GM18951 (cell line): ENCODE results near the gene CHIC2.

Source experiments
- POLR2A ChIP-seq: IDR thresholded peaks from 4 replicates; pipeline ENCODE4 v1.6.1; 2011; ENCODE audit warnings: mild to moderate bottlenecking; ENCODE audit not compliant: insufficient read length, insufficient read depth; ENCODE audit errors: extremely low read depth
- in situ Hi-C: fragments of 300-500 bp; cut with MboI; formaldehyde crosslinking; loops from one replicate; pipeline ENCODE4 v1.12.0; 2022; ENCODE audit warnings: low sequenced_read_pairs, mixed read lengths, inconsistent platforms; ENCODE audit not compliant: unreplicated experiment

The CHIC2 gene

DNA sequence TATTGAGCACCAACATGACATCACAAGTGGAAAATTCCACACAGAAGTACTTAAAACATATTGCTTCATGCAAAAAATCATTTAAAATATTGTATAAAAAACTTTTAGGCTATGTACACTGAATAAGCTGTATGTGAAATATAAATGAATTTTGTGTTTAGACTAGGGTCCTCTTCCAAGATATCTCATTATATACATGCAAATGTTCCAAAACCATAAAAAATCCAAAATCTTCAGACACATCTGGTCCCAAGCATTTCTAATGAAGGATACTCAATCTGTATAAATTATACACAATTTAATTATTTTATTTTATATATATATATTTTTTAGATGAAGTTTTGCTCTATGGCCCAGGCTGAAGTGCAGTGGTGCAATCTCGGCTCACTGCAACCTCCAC lies 25.5 kb upstream of the CHIC2 start:
- TF ChIP-seq POLR2A, result no peak
- in situ Hi-C loops, result no loop called here

- in situ Hi-C loops, result no loop called here
Measured at GRCh38 chr4:54085284-54085683, 20.9 kb upstream of the CHIC2 start.

DNA sequence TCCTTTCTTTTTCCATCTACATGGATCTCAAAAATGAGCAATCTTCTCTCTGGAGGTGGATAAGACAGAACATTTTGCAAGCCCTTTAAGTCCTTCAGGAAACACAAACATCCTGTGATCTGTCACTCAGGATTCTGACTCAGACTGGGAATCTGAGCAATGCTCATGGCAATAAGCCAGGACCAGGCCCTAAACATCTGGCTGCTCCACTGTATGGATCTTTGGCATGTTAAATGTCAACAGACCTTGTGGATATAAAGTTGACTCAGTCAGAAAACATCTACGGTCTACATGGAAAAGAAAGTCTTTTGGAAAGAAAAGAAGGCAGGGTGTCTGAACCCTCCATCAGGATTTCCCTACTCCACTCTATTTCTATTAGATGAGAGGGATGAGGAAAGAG lies 17.8 kb upstream of the CHIC2 start:
- no peak for TF ChIP-seq POLR2A
- in situ Hi-C loops, result no loop called here

More at GRCh38 chr4:54085284-54085683, 20.9 kb upstream of the CHIC2 start:
- TF ChIP-seq POLR2A, result no peak

GRCh38 chr4:54077812-54078211 lies 13.4 kb upstream of the CHIC2 start:
- no peak for TF ChIP-seq POLR2A
- in situ Hi-C loops, result no loop called here

DNA sequence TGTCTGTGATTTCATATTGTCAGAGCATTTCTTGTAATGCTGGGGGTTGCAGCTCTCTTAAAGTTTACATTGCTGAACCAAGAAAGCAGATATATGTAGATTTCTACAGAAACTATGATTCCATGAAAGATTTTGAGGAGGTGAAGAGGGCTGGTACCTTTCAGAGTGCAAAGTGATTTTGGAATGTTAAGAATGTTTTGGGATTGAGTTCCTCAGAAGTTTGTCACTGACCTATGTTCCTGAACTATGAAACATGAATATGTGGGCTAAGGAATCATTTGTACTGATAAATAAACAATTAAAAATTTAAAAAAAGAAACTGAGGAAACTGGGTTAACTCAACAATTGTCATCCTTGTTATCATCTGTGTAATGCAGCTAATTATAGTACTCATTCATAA lies 12.3 kb upstream of the CHIC2 start:
- TF ChIP-seq POLR2A, result no peak
- in situ Hi-C loops, result no loop called here

DNA sequence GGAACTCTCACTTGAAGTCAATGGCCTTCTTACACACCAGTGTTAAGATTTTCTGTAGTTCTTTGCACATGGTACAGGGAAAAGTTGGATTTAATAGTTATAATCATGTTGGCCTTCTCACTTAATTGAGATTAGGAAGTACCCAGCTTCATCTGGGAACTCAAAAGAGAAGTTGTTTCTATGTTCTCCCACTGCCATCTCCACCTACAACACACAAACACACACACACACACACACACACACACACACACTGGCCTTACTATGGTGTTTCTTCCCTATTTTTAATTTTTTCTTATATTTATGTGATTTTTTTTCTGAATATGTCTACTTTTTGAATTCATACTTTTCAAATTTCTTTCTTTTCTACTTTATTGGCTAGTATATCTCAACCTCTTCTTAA lies 10.0 kb upstream of the CHIC2 start:
- in situ Hi-C loops, result no loop called here
- TF ChIP-seq POLR2A, result no peak

- TF ChIP-seq POLR2A, result no peak
- in situ Hi-C loops, result no loop called here
Measured at GRCh38 chr4:54073271-54073880, 9.0 kb upstream of the CHIC2 start.

DNA sequence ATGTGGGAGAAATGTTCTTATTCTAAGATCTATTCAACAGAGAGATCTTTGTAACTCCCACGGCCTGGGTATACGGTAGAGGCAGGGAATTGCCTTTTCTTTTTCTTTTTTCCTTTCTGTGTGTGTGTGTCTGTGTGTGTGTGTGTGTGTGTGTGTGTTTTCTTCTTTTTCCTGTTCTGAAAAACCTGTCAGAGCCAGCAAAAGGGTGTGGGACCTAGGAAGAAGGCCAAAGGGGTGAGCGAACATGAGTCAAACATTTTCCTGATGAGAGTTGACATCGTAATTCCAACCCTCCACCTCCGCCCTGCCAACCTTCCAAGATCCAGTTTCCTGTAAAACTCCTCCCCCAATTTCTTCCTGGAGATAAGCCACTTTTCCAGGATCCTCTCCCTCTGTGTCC lies 2.8 kb upstream of the CHIC2 start:
- TF ChIP-seq POLR2A, result no peak
- in situ Hi-C loops, result no loop called here

GRCh38 chr4:54066718-54067129 lies 2.3 kb upstream of the CHIC2 start:
- no peak for TF ChIP-seq POLR2A
- in situ Hi-C loops, result no loop called here

DNA sequence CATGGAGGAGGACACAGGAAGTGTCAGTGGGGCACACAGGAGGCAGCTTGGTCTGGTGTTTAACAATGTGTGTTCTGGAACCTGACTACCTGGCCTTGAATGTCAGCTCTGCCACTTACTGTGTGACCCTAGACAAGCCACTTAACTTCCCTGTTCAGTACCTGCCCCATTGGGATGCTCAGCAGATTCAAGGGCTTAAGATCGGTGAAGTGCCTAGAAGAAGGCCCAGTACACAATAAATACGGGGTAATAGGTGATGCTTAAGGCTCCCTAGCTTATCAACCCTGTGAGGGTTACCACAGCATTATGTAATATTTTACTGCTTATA lies 1.6 kb upstream of the CHIC2 start:
- in situ Hi-C loops, result no loop called here
- TF ChIP-seq POLR2A, result no peak

- in situ Hi-C loops, result no loop called here
- TF ChIP-seq POLR2A, result no peak
Measured at GRCh38 chr4:54065282-54066087, 1.1 kb upstream of the CHIC2 start.

DNA sequence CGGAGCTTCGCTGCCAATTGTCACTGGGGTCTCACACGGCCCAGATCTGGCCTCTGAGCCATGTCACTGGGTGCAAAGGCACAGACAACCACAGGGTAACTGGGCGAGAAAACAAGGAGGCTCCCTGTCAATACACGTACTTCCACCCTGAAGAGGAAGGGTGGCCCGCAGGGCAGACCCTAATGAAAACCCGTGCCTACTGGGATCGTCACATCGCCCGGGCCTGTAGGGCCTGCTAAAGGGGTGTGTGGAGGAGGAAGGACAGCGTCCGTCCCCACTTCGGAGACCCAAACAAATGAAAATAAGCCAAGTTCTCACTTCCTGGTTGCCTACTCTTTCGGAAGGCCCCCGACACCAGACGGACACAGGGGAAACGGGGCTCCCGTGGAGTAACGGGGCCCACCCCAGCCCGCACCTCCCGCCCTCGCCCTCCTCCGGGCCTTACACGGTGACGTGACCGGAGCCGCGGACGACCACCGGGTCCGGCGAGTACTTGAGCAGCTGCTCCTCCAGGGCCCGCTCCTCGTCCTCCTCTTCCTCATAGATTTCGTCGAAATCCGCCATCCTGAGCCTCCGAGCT lies 578 bp downstream of the CHIC2 start:
- TF ChIP-seq POLR2A, result no peak
- in situ Hi-C loops, result no loop called here

- TF ChIP-seq POLR2A, result no peak
- in situ Hi-C loops, result no loop called here
Measured at GRCh38 chr4:54063229-54063628, 1.2 kb downstream of the CHIC2 start.

DNA sequence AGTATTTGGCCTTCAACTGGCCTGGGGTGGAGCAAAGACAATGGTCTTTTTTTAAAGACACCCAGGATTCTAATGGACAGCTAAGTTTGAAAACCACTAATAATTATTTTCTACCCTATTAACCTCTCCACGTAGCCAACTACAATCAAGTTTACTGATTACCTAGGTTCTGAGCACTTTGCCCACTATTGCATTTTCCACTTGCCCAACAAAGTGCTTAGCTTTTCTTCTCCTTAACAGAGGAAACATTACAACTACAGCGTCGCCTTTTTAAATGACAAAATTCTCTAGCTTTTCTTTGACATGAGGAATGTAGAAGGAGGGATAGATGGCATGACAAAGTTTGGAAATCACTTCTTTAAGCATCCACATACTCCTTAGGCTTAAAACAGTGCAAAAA lies 2.0 kb downstream of the CHIC2 start:
- no peak for TF ChIP-seq POLR2A
- in situ Hi-C loops, result no loop called here

GRCh38 chr4:54061873-54062272 lies 2.5 kb downstream of the CHIC2 start:
- in situ Hi-C loops, result no loop called here
- no peak for TF ChIP-seq POLR2A

DNA sequence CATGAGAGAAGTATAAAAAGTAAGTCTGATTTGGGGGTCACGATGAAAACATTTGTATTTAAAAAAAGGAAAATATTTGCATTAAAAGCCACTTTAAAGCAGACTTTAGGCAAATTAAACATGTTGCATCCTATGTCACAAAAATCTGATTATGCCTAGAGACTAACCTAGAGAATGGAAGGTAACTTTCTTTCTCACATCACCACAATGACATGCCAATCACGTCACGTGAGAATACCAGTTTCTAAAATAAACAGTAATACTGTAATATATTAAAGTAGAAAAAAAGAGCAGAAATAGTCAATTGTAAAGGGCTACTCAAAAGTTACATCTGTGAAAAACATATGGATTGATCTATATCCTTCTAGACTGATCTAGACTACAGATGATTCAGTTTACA lies 3.3 kb downstream of the CHIC2 start:
- in situ Hi-C loops, result no loop called here

More for the DNA sequence above, 3.3 kb downstream of the CHIC2 start:
- no peak for TF ChIP-seq POLR2A
